ENCODE measurements around the gene ITIH3.

DNA sequence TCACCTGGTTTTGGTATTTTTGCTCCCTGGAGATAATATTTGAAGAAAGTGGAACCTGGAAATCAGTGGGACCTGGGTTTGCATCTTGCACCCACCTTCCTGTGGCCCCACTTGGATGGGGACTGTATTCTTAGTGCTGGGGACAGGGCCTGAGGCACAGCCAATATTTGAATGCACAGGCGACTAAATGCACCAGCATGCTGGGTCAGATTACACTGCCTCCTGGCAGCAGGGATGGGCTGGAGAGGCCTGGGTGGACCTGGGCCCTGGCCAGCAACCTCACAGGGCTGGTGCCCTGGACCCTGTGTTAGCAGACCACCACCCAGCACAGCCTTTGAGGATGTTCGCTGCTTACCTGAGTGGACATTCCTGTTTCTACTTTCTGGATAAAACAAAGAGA, 25.3 kb downstream of the ITIH3 start:
- no peak for TF ChIP-seq CTCF (IDR thresholded peaks at IDR 0.05; ENCODE audit: poor library complexity)
- no peak for TF ChIP-seq EZH2 (IDR thresholded peaks at IDR 0.05; ENCODE audit: borderline replicate concordance)
